GM23338 (cell line): ENCODE measurements around the gene ZNF493. TPM values are rescaled to one million over a fixed set of nuclear protein-coding genes. Genes with fewer than 3 reads are reported as not detected.

Experiments used
- ATAC-seq: fragments of 200-7000 bp; cut with Tn5 transposase; 3 replicates; pipeline ENCODE4 v1.9.1; 2020
- DNase-seq: peaks from one replicate; pipeline ENCODE4 v3.0.0-alpha.2; 2015; ENCODE audit warnings: low spot score
- H2AFZ ChIP-seq: fragments of 200-600 bp; sonication (generic); 2 replicates; pipeline ENCODE4 v1.8.0; 2016; ENCODE audit warnings: antibody characterized with exemption, mild to moderate bottlenecking, moderate library complexity
- H3F3A ChIP-seq: fragments of 200-600 bp; sonication (generic); replicated peaks from 2 replicates; pipeline ENCODE4 v1.8.0; 2017; ENCODE audit warnings: antibody characterized with exemption, mixed run types, low read depth
- H3K27ac ChIP-seq: fragments of 200-600 bp; sonication (generic); 2 replicates; pipeline ENCODE4 v1.6.1; 2016; ENCODE audit warnings: low read depth
- H3K27me3 ChIP-seq: fragments of 200-600 bp; sonication (generic); 2 replicates; pipeline ENCODE4 v1.8.0; 2016; ENCODE audit warnings: mild to moderate bottlenecking, mixed run types, moderate library complexity; ENCODE audit not compliant: insufficient read depth
- H3K36me3 ChIP-seq: fragments of 200-600 bp; sonication (generic); 2 replicates; pipeline ENCODE4 v1.8.0; 2016; ENCODE audit warnings: mild to moderate bottlenecking; ENCODE audit not compliant: insufficient read depth
- H3K4me1 ChIP-seq: fragments of 200-600 bp; sonication (generic); 2 replicates; pipeline ENCODE4 v1.8.0; 2016; ENCODE audit warnings: mild to moderate bottlenecking, moderate library complexity; ENCODE audit not compliant: insufficient read depth
- H3K4me2 ChIP-seq: fragments of 200-600 bp; sonication (generic); 2 replicates; pipeline ENCODE4 v1.7.1; 2017; ENCODE audit warnings: mixed run types
- H3K4me3 ChIP-seq: fragments of 200-600 bp; sonication (generic); 2 replicates; pipeline ENCODE4 v1.6.1; 2016; ENCODE audit warnings: mixed run types
- H3K79me2 ChIP-seq: fragments of 200-600 bp; sonication (generic); replicated peaks from 2 replicates; pipeline ENCODE4 v1.8.0; 2017; ENCODE audit warnings: mild to moderate bottlenecking; ENCODE audit not compliant: insufficient read depth
- H3K9me2 ChIP-seq: fragments of 200-600 bp; sonication (generic); 2 replicates; pipeline ENCODE4 v1.8.0; 2017; ENCODE audit not compliant: insufficient read depth
- H4K20me1 ChIP-seq: fragments of 200-600 bp; sonication (generic); replicated peaks from 2 replicates; pipeline ENCODE4 v1.8.0; 2017; ENCODE audit warnings: mild to moderate bottlenecking; ENCODE audit not compliant: insufficient read depth
- H3K27ac Mint-ChIP-seq: 2 replicates; pipeline ENCODE4 v1.8.0; 2020; ENCODE audit warnings: inconsistent platforms, mild to moderate bottlenecking, moderate library complexity, mixed read lengths
- H3K27me3 Mint-ChIP-seq: 3 replicates; pipeline ENCODE4 v1.8.0; 2022; ENCODE audit warnings: low read depth, mild to moderate bottlenecking, moderate library complexity, mixed read lengths, inconsistent platforms; ENCODE audit not compliant: insufficient read depth, poor library complexity
- H3K36me3 Mint-ChIP-seq: 3 replicates; pipeline ENCODE4 v1.8.0; 2021; ENCODE audit warnings: low read depth, mild to moderate bottlenecking, inconsistent platforms, moderate library complexity, mixed read lengths
- H3K4me1 Mint-ChIP-seq: 3 replicates; pipeline ENCODE4 v1.8.0; 2020; ENCODE audit warnings: mild to moderate bottlenecking, inconsistent platforms, mixed read lengths
- H3K4me3 Mint-ChIP-seq: 3 replicates; pipeline ENCODE4 v1.8.0; 2021; ENCODE audit warnings: moderate library complexity, mild to moderate bottlenecking, inconsistent platforms, mixed read lengths
- H3K9me3 Mint-ChIP-seq: 3 replicates; pipeline ENCODE4 v1.8.0; 2020; ENCODE audit warnings: moderate library complexity, mild to moderate bottlenecking, inconsistent platforms, mixed read lengths
- CREB1 ChIP-seq: fragments of 250-450 bp; sonication (Bioruptor Pico); IDR thresholded peaks from 2 replicates; pipeline ENCODE4 v1.5.0; 2020; ENCODE audit warnings: low read depth, mild to moderate bottlenecking, moderate library complexity
- CTCF ChIP-seq, 2 experiments: fragments of 200-600 bp in 1 of 2; sonication (generic) in 1 of 2; conservative IDR thresholded peaks; 2 replicates each; pipeline versions ENCODE4 v1.5.1 to v1.6.1; 2016 to 2017; ENCODE audit warnings: antibody characterized with exemption in 2 of 2, low read depth in 2 of 2, mild to moderate bottlenecking in 2 of 2, moderate library complexity in 1 of 2
- ETS1 ChIP-seq: IDR thresholded peaks from 2 replicates; pipeline ENCODE4 v1.6.1; 2016; ENCODE audit warnings: antibody characterized with exemption
- EZH2 ChIP-seq: fragments of 200-600 bp; sonication (generic); IDR thresholded peaks from one replicate; pipeline ENCODE4 v1.8.0; 2017; ENCODE audit warnings: antibody characterized with exemption, mild to moderate bottlenecking, low read depth; ENCODE audit not compliant: unreplicated experiment
- EZH2phosphoT487 ChIP-seq: fragments of 200-600 bp; sonication (generic); IDR thresholded peaks from one replicate; pipeline ENCODE4 v1.8.1; 2018; ENCODE audit warnings: antibody characterized with exemption; ENCODE audit not compliant: unreplicated experiment
- JUNB ChIP-seq: IDR thresholded peaks from one replicate; pipeline ENCODE4 v1.6.1; 2016; ENCODE audit warnings: antibody characterized with exemption; ENCODE audit not compliant: unreplicated experiment
- REST ChIP-seq: IDR thresholded peaks from one replicate; pipeline ENCODE4 v1.6.1; 2018; ENCODE audit warnings: antibody characterized with exemption; ENCODE audit not compliant: unreplicated experiment
- ZNF114 ChIP-seq: fragments of 250-450 bp; sonication (Bioruptor Pico); IDR thresholded peaks from 2 replicates; pipeline ENCODE4 v1.5.0; 2020; ENCODE audit warnings: mild to moderate bottlenecking, moderate library complexity
- ZNF331 ChIP-seq: fragments of 250-450 bp; sonication (Bioruptor Pico); IDR thresholded peaks from 2 replicates; pipeline ENCODE4 v1.5.0; 2020; ENCODE audit warnings: low read depth, mild to moderate bottlenecking, moderate library complexity
- polyA plus RNA-seq: library from polyadenylated mRNA; unstranded; fragments of >200 nt; fragmentation: Nextera tagmentation; extraction: Ambion mirVana; gene quantifications from 2 replicates; pipeline ENCODE4 v1.2.1, GENCODE V29; 2016
- total RNA-seq: library from RNA; depleted of rRNA; stranded (reverse); fragments of >200 nt; shearing (Covaris generic); gene quantifications from 2 replicates; pipeline ENCODE4 v1.2.3, GENCODE V29; 2014

The ZNF493 gene
- total and polyA plus RNA-seq, 2 experiments from 2014 or later = 28.7 to 63.4 TPM

GRCh38 chr19:21362291-21362690 is 34.6 kb upstream of the ZNF493 start:
- Histone ChIP-seq H3K36me3 (peaks cover 56% of the 10 kb centered on the region), H3K4me1 (peaks cover 17% of the 10 kb centered on the region; the same call in 1 of the 2 replicates), H3K27me3 (no peaks in the 10 kb centered on the region), H3F3A (no peaks in the 10 kb centered on the region; the same call in none of the 2 replicates), H3K4me3 (no peak overlapping the region), H4K20me1 (peaks cover 50% of the 10 kb centered on the region), H3K9me2 (no peaks in the 10 kb centered on the region), H2AFZ (no peak overlapping the region), H3K79me2 (peaks cover 83% of the 10 kb centered on the region), H3K4me2 (no peak overlapping the region), H3K27ac (no peak overlapping the region)
- peaks cover 2% of the 10 kb centered on the region for H3K27me3 Mint-ChIP-seq
- no peaks in the 10 kb centered on the region; the same call in 2 of the 3 replicates for H3K9me3 Mint-ChIP-seq
- peak overlapping the region; percentile 20; the same call in 1 of the 3 replicates for H3K4me3 Mint-ChIP-seq
- H3K36me3 Mint-ChIP-seq = peaks cover 83% of the 10 kb centered on the region
- H3K27ac Mint-ChIP-seq = no peak overlapping the region
- TF ChIP-seq ZNF114 (CRISPR knock-in tag) = no peak
- TF ChIP-seq CREB1 = no peak
- TF ChIP-seq ETS1 = no peak
- no peak for TF ChIP-seq JUNB
- TF ChIP-seq CTCF (conservative IDR thresholded peaks at IDR 0.05; ENCODE audit: low read depth in 2 of 2) = no peak
- no peak for TF ChIP-seq ZNF331
- no peak for TF ChIP-seq EZH2
- no peak for TF ChIP-seq EZH2phosphoT487
- no peak for TF ChIP-seq REST
- H3K4me1 Mint-ChIP-seq = peaks cover 4% of the 10 kb centered on the region; the same call in 1 of the 3 replicates
- DNase-seq = no peak
- ATAC-seq = no peak
